DOHH2 (cell line): ENCODE measurements around the gene HOXC12.

ENCODE experiments used
- H3F3A ChIP-seq: fragments of 200-600 bp; sonication (generic), shearing (Covaris generic); 2 replicates; pipeline ENCODE4 v1.6.0; 2016; ENCODE audit warnings: antibody characterized with exemption, mild to moderate bottlenecking; ENCODE audit not compliant: control insufficient read depth, insufficient read depth
- H3K27ac ChIP-seq: fragments of 200-600 bp; sonication (generic); 2 replicates; pipeline ENCODE4 v1.5.1; 2014; ENCODE audit warnings: low read depth, mild to moderate bottlenecking, low read length, moderate library complexity
- H3K27me3 ChIP-seq: fragments of 200-600 bp; sonication (generic); 2 replicates; pipeline ENCODE4 v1.6.1; 2014; ENCODE audit warnings: mild to moderate bottlenecking, low read length, mixed read lengths; ENCODE audit not compliant: control insufficient read depth
- H3K36me3 ChIP-seq: fragments of 200-600 bp; sonication (generic); 2 replicates; pipeline ENCODE4 v1.6.1; 2014; ENCODE audit warnings: mild to moderate bottlenecking, low read length, moderate library complexity, mixed read lengths; ENCODE audit not compliant: control insufficient read depth
- H3K4me1 ChIP-seq: fragments of 200-600 bp; sonication (generic); 2 replicates; pipeline ENCODE4 v1.6.1; 2014; ENCODE audit warnings: mild to moderate bottlenecking, low read length, mixed read lengths; ENCODE audit not compliant: control insufficient read depth
- H3K4me2 ChIP-seq: fragments of 200-600 bp; sonication (generic); 2 replicates; pipeline ENCODE4 v1.6.0; 2014; ENCODE audit warnings: mild to moderate bottlenecking, low read length, moderate library complexity
- H3K4me3 ChIP-seq: fragments of 200-600 bp; sonication (generic); 2 replicates; pipeline ENCODE4 v1.5.1; 2014; ENCODE audit warnings: mild to moderate bottlenecking, low read length, mixed read lengths
- H3K79me2 ChIP-seq: fragments of 200-600 bp; sonication (generic); 2 replicates; pipeline ENCODE4 v1.6.1; 2014; ENCODE audit warnings: mild to moderate bottlenecking, low read length, mixed read lengths; ENCODE audit not compliant: control insufficient read depth
- H3K9me2 ChIP-seq: fragments of 200-600 bp; sonication (generic); replicated peaks from 2 replicates; pipeline ENCODE4 v1.6.1; 2014; ENCODE audit warnings: mild to moderate bottlenecking, low read length, mixed read lengths; ENCODE audit not compliant: control insufficient read depth
- H3K9me3 ChIP-seq: fragments of 200-600 bp; sonication (generic); 2 replicates; pipeline ENCODE4 v1.6.1; 2014; ENCODE audit warnings: antibody characterized with exemption, low read length, mixed read lengths; ENCODE audit not compliant: control insufficient read depth, insufficient read depth
- H4K20me1 ChIP-seq: fragments of 200-600 bp; sonication (generic); 2 replicates; pipeline ENCODE4 v1.6.0; 2014; ENCODE audit warnings: low read depth, mild to moderate bottlenecking, antibody characterized with exemption, low read length, moderate library complexity; ENCODE audit not compliant: control insufficient read depth, insufficient read depth
- EZH2phosphoT487 ChIP-seq: fragments of 200-600 bp; sonication (generic); IDR thresholded peaks from 2 replicates; pipeline ENCODE4 v1.6.1; 2017; ENCODE audit warnings: borderline replicate concordance, mild to moderate bottlenecking, antibody characterized with exemption, low read length, moderate library complexity, mixed read lengths
- TF ChIP-seq, protein P1 (sequence below): fragments of 200-600 bp; sonication (generic); IDR thresholded peaks from one replicate; pipeline ENCODE4 v1.5.1; 2014; ENCODE audit warnings: antibody characterized with exemption, mild to moderate bottlenecking, low read depth, low read length; ENCODE audit not compliant: poor library complexity, severe bottlenecking

The HOXC12 gene

GRCh38 chr12:53968214-53969127, 13.8 kb downstream of the HOXC12 start:
- Histone ChIP-seq H3K27me3 (peaks cover 95% of the 10 kb centered on the region), H3K9me3 (no peaks in the 10 kb centered on the region), H3K36me3 (no peaks in the 10 kb centered on the region), H4K20me1 (no peaks in the 10 kb centered on the region; the same call in 1 of the 2 replicates), H3K27ac (no peak overlapping the region), H3F3A (no peaks in the 10 kb centered on the region), H3K4me3 (no peak overlapping the region), H3K4me2 (no peak overlapping the region), H3K9me2 (no peaks in the 10 kb centered on the region), H3K4me1 (peaks cover 7% of the 10 kb centered on the region), H3K79me2 (no peaks in the 10 kb centered on the region)
- TF ChIP-seq, protein P1, sequence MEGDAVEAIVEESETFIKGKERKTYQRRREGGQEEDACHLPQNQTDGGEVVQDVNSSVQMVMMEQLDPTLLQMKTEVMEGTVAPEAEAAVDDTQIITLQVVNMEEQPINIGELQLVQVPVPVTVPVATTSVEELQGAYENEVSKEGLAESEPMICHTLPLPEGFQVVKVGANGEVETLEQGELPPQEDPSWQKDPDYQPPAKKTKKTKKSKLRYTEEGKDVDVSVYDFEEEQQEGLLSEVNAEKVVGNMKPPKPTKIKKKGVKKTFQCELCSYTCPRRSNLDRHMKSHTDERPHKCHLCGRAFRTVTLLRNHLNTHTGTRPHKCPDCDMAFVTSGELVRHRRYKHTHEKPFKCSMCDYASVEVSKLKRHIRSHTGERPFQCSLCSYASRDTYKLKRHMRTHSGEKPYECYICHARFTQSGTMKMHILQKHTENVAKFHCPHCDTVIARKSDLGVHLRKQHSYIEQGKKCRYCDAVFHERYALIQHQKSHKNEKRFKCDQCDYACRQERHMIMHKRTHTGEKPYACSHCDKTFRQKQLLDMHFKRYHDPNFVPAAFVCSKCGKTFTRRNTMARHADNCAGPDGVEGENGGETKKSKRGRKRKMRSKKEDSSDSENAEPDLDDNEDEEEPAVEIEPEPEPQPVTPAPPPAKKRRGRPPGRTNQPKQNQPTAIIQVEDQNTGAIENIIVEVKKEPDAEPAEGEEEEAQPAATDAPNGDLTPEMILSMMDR: no peak
- peak; percentile 62; the same call in 1 of the 2 replicates for TF ChIP-seq EZH2phosphoT487

DNA sequence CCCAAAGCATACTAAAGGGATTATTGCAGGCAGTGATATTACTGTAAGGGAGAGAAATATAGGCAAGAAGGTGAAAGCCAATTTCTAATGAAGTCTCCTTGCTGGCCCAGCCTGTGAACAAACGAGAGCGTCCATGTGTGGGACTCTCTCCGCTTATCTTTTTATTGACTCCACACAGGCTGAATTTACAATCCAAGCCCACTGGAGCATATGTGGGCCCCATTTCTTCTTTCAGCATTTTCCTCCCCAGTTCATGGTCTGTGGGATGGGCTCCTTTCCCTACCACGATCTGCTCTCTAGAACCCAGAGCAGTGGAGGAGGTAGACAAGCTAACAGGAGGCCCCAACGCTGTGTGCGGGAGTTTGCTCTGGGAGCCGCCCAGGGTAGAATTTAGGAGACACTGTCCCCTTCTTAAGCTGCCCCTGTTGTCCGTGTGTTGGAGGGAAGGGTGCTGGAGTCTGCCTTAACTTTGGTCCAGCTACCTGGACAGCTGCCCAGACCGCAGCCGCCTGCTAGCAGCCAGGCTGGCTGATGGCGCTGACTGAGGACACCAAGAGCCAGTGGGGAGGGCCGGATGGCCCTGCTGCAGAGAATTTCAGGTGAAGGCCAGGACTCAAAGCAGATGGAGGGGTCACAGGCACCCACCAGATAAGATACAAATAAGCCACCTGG, 15.0 kb downstream of the HOXC12 start:
- no peaks in the 10 kb centered on the region for H3K9me2 ChIP-seq
- H3K4me1 ChIP-seq: peaks cover 18% of the 10 kb centered on the region
- H3K36me3 ChIP-seq: no peaks in the 10 kb centered on the region
- H3K27ac ChIP-seq: no peak overlapping the region
- no peaks in the 10 kb centered on the region for H3K9me3 ChIP-seq
- H3K4me3 ChIP-seq: no peak overlapping the region
- peaks cover 97% of the 10 kb centered on the region for H3K27me3 ChIP-seq
- H3K4me2 ChIP-seq: no peak overlapping the region
- H3K79me2 ChIP-seq: no peaks in the 10 kb centered on the region
- TF ChIP-seq EZH2phosphoT487: no peak
- TF ChIP-seq, protein P1: no peak
- H4K20me1 ChIP-seq: no peaks in the 10 kb centered on the region; the same call in 1 of the 2 replicates
- H3F3A ChIP-seq: no peaks in the 10 kb centered on the region

GRCh38 chr12:53970451-53970850, 15.7 kb downstream of the HOXC12 start:
- Histone ChIP-seq H3K4me2 (no peak overlapping the region), H4K20me1 (no peaks in the 10 kb centered on the region; the same call in 1 of the 2 replicates), H3K4me1 (peaks cover 20% of the 10 kb centered on the region), H3K27ac (no peak overlapping the region), H3K4me3 (no peak overlapping the region), H3K36me3 (no peaks in the 10 kb centered on the region), H3K79me2 (no peaks in the 10 kb centered on the region), H3K27me3 (peaks cover 91% of the 10 kb centered on the region), H3F3A (no peaks in the 10 kb centered on the region), H3K9me2 (no peaks in the 10 kb centered on the region), H3K9me3 (no peaks in the 10 kb centered on the region)
- TF ChIP-seq, protein P1: no peak
